Erythroblast (primary cell): ENCODE data around the gene XRCC4.

ENCODE experiments used
- GATA1 ChIP-seq: IDR thresholded peaks from 2 replicates; pipeline ENCODE4 v1.6.1; 2011; ENCODE audit warnings: low read depth, mild to moderate bottlenecking, control low read depth, low read length, moderate library complexity
- POLR2A ChIP-seq: IDR thresholded peaks from 2 replicates; pipeline ENCODE4 v1.6.1; 2011; ENCODE audit warnings: mild to moderate bottlenecking, low read length

DNA sequence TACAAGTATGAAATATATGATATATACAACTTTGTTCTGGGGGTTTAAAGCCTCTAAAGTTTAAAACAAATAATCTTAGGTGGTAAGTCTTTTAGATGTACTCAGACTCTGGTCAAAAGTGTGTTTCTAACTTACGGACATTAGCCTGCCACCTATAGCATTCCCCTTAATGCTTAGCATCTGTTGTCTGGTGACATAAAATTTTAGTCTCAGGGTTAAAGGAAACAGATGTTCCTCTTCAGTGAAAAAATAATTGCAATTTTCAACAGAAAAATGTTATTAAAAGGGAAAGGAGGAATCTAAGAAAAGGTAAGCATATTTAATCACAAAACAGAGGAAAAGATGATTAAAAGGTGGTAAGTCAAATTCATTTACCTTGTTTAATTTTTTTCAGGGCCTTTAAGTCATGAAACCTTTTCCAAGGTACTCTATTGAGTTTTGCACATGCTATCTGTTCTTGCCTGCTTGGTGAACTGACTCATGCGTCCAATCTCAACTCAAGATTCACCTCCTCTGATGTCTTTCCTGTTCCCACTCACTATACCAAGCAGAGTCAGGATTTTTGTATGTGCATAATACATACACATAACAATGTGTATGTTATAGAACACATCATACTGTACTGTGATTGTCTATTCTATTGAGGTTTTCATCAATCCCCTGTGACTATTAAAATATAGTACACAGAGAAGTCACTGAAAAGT is 8.1 kb upstream of the XRCC4 start:
- no peak for TF ChIP-seq POLR2A
- TF ChIP-seq GATA1, result no peak
